SIG-M5 (cell line): ENCODE measurements around the gene KMT2C.
"Not testable (repeated sequence)": the region's sequence is repeated elsewhere in the genome, so short reads cannot be mapped to it uniquely, and the experiment has no call there.

Experiments
- DNase-seq: peaks from one replicate; lab custom pipeline; 2025; lab: John Stamatoyannopoulos, UW

KMT2C gene

DNA sequence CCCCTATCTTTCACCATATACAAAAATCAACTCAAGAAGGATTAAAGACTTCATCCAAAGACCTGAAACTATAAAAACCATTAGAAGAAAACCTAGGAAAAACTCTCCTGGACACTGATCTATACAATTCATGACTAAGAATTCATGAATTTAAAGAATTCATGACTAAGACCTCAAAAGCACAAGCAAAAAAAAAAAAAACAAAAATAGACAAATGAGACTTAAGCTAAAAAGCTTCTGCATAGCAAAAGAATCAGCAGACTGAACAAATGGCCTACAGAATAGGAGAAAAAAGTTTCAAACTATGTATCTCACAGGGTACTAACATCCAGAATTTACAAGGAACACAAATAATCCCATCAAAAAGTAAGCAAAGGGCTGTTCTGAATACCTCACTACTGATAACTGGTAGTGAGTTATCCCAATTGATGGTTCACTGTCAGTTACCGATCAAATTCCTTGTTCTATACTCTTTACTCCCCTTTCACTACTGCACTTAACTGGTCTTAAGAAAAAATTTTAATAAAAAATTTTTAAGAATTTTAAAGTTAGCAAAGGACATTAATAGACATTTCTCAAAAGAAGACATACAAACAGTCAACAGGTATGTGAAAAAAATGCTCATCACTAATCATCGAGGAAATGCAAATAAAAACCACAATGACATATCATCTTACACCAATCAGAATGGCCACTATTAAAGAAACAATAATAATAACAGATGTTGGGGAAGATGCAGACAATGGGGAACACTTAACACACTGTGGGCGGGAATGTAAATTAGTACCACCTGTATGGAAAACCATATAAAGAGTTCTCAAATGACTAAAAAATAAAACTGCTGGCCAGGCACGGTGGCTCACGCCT is 33.2 kb downstream of the KMT2C start:
- no peak for DNase-seq

- DNase-seq, result no peak
These were observed 36.5 kb downstream of the KMT2C start for GRCh38 chr7:152399344-152399743.

DNA sequence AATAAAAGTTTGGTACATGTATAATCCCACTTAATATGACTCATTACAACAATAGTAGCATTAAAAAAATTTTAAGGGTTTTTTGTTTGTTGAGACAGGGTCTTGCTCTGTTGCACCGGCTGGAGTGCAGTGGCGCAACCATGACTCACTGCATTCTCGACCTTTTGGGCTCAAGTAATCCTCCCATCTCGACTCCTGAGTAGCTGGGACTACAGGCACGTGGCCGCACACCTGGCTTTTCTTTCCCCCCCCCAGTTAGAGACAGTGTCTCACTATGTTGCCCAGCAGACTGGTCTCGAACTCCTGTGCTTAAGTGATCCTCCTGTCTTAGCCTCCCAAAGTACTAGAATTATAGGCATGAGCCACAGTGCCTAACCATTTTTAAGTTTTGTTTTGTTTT is 40.7 kb downstream of the KMT2C start:
- DNase-seq, result no peak

DNA sequence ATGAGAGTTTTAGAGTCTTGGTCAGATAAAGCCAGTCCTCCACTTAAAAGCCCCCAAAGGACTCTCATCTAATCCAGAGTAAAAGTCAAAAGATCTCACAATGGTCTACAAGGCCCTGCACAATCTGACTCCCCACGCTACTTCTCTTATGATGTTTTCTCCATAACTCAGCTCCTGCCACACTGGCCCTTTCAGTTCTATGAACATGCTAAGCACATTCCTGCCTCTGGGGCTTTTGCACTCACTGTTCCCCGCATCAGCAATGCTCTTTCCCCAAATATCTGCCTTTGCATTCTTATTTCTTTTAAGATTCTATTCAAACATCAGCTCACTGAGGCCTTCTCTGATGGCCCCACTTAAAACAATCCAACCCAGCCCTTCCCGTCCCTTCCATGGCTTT is 41.6 kb downstream of the KMT2C start:
- not testable (repeated sequence) for DNase-seq

GRCh38 chr7:152392254-152392653 is 43.5 kb downstream of the KMT2C start:
- no peak for DNase-seq

GRCh38 chr7:152386136-152386764 is 49.6 kb downstream of the KMT2C start:
- DNase-seq, result not testable (repeated sequence)

DNA sequence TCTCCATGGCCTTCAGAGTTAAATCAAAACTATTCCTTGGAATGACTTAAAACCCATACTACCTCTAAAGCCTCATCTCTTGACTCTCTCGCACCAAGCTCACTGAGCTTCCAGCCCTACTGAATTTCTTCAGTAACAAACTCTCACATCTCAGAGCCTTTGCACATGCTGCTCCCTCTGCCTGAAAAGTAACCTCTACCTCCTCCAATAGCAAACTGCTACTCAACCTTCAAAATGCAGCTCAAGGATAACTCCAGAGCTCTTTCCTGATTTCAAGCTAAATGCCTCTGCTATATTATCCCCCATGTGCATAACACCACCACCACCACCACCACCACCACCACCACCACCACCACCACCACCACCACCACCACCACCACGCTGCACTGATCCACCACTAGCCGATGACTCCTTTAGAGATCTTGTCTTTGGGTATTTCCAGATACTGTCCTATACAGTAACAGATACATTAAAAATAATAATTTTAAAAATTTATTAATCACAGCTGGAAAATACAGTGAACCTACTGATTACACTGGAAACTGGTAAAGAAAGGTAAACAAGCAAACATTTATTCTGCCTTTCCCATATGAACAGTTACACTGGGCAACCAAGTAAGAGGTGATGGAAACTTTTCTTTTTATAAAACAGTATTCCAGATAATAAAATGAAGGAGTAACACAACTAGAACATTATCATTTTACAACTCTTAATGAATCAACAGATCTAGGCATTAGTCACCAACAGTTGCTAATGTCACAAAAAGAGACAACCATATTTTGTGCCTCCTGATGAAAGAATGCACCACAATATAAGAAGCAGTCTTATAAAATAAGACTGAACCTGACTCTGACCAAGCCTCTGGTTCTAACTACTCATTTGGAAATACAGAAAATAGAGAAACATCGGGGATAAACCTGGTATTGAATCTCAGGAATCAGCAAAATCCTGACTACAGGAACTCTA is 51.3 kb downstream of the KMT2C start:
- not testable (repeated sequence) for DNase-seq

DNA sequence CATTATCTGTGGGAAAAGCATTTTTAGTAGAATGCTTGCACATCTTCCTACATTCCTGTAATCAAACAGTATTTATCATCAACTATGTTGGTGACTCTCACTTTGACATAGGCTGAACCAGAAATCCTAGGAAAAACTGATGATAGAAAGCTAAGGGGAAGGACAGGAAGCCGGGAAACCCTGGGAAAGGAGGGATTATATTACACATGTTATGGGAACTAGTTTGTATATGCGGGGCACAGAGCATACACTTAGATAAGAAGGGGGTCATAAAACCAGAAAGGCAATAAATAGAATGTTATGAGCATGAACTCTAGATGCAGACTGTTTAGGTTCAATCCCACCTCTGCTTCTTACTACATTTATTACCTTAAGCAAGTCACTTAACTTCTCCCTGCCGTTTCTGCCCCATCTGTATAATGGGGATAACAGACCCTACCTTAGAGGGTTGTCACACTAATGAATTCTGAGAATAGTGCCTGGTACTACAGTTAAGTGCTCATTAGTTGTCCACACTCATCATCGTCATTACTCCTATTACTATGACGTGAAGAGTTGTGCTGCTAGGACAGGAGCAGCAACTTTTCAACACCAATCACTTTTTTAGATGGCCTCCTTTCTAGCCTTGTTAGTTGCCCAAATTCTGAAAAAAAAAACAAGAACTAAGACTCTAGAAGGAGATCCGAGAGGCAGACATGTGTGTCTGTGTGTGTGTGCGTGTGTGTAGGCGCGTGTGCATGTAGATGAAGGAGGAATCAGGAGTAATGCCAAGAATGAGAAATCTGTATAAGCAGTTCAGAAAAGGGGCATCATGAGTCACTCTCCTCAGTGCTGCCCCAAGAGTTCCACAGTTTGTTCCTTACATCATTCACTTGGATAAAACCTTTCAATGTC is 52.2 kb downstream of the KMT2C start:
- DNase-seq, result no peak

- DNase-seq, result no peak
These were observed 53.6 kb downstream of the KMT2C start for GRCh38 chr7:152382244-152382643.

DNA sequence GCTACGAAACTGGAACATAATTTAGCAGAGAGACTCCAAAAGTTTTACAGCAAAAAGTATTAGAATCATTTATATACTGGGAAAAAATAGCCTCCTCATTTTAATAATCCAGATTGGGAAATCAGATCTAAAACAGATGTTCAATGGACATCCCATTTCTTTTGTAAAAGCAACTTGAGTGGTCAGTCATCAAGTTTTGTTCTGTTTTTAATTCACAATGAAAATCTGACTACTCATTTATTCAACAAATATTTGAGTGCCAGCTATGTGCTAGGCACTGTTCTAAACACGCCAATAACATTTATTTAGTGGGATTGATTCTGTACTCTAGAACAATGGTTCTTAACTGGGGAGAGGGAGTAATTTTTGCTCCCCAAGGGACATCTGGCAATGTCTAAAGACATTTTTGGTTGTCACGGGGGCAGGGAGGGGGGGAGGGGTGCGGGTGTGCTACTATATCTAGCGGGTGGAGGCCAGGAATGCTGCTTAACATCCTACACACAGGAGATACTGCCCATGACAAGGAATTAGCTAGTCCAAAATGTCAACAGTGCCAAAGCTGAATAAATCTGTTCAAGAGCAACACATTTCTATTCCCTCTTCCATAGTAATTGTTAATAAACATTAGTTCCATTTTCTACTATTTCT is 54.7 kb downstream of the KMT2C start:
- not testable (repeated sequence) for DNase-seq

- not testable (repeated sequence) for DNase-seq
These were observed 57.3 kb downstream of the KMT2C start for GRCh38 chr7:152378497-152378896.

GRCh38 chr7:152376716-152377484 is 58.9 kb downstream of the KMT2C start:
- not testable (repeated sequence) for DNase-seq

- no peak for DNase-seq
These were observed 65.5 kb downstream of the KMT2C start for GRCh38 chr7:152370297-152370696.

DNA sequence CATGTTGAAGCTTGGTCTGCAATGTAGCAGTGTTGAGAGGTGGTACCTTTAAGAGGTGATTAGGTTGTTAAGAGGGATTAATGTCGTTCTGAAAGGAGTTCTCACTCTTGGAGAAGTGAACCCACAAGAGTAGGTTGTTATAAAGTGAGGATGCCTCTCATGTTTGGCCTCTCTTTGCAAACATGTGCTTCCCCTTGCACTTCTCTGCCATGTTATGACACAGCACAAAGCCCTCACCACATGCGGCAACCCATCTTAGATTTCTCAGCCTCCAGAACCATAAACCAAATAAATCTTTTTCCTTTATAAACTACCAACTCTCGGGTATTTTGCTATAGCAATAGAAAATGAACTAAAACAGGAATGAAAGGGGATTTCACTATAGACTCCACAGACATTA is 66.3 kb downstream of the KMT2C start:
- no peak for DNase-seq

DNA sequence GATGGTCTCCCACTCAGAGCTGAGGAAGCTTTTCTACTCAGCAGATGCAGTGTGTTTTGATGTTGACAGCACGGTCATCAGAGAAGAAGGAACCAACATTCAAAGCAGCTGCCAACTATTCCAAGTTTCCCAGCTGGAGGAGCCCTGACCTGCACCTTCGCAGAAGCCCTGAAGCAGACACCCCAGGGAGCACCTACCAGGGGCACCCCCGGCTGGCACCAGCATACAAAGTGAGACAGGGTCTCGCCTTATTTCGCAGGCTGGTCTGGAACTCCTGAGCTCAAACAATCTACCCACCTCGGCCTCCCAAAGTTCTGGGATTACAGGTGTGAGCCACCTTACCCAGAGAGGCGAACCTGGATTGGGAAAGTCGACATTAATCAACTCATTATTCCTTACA is 68.6 kb downstream of the KMT2C start:
- no peak for DNase-seq

- no peak for DNase-seq
These were observed 69.1 kb downstream of the KMT2C start for GRCh38 chr7:152366662-152367061.

DNA sequence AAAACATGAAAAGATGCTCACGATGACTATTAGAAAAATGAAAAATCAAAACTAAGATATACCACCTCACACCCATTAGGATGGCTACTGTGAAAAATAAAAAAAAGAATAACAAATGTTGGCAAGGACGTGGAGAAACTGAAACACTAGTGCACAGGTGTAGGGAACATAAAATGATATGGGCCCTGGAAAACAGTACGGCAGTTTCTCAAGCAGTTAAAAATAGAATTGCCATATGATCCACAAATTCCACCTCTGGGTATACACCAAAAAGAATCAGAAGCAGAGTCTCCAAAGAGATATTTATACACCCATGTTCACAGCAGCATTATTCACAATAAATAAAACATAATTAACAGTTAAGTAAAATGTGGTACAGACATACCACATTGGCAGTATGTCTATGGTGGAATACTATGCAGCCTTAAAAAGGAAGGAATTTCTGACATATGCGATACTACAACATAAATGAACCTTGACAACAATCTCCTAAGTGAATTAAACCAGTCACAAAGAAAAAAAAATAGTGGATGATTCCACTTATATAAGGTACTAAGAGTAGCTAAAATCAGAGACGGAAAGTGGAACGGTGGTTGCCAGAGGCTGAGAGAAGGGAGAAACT is 69.7 kb downstream of the KMT2C start:
- DNase-seq, result no peak

DNA sequence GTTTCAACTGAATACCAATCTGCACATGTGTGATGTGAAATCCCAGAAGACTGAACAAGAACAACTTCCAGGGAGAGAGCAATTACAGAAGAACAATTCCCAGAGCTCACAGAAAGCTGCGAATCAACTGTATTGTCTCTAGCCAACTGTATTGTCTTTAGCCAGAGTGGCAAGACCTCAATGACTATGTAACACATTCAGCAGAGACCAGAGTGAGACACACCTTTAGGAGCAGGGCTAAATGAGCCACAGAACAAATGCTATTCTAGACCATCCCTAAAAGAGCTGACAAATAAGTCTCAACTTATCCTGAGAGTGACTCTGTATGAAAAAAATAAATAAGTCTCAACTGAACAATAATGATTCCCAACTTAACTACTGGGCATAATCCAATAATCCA is 72.0 kb downstream of the KMT2C start:
- DNase-seq, result no peak

GRCh38 chr7:152362128-152362926 is 73.5 kb downstream of the KMT2C start:
- DNase-seq, result no peak
